PFSK-1 (cell line): ENCODE data around the gene CUTA. TPM values are rescaled to one million over a fixed set of nuclear protein-coding genes. Genes with fewer than 3 reads are reported as not detected.

Source experiments
- FOXP2 ChIP-seq: optimal IDR thresholded peaks from 2 replicates; pipeline ENCODE3; 2011; ENCODE audit warnings: borderline replicate concordance, control low read depth, inconsistent platforms; ENCODE audit not compliant: insufficient read depth; ENCODE audit errors: extremely low read length, extremely low read depth
- POLR2AphosphoS5 ChIP-seq: IDR thresholded peaks from 2 replicates; pipeline ENCODE4 v1.6.1; 2012; ENCODE audit warnings: low read depth, mild to moderate bottlenecking, control low read depth, low read length, moderate library complexity
- SIN3A ChIP-seq: IDR thresholded peaks from 2 replicates; pipeline ENCODE4 v1.6.1; 2012; ENCODE audit warnings: mild to moderate bottlenecking, low read length, moderate library complexity, borderline replicate concordance; ENCODE audit not compliant: insufficient read depth
- TAF1 ChIP-seq: IDR thresholded peaks from 2 replicates; pipeline ENCODE4 v1.6.1; 2012; ENCODE audit warnings: low read length, control low read depth, borderline replicate concordance; ENCODE audit not compliant: insufficient read depth
- polyA plus RNA-seq: library from polyadenylated mRNA; unstranded; fragments of >200 nt; gene quantifications from one replicate; pipeline ENCODE4 v1.2.1, GENCODE V29; 2012; ENCODE audit warnings: low read depth, missing spikeins; ENCODE audit not compliant: insufficient read length
- TF ChIP-seq, protein P1 (sequence below), 2 experiments: IDR thresholded peaks; 2 replicates each; pipeline versions ENCODE4 v1.6.1 to v1.8.0; 2011 to 2012; ENCODE audit warnings: low read depth in 2 of 2, low read length in 2 of 2, control low read depth in 1 of 2, inconsistent platforms in 1 of 2, mild to moderate bottlenecking in 1 of 2, moderate library complexity in 1 of 2; ENCODE audit not compliant: insufficient read depth in 1 of 2

The CUTA gene
- polyA plus RNA-seq = 360 TPM

DNA sequence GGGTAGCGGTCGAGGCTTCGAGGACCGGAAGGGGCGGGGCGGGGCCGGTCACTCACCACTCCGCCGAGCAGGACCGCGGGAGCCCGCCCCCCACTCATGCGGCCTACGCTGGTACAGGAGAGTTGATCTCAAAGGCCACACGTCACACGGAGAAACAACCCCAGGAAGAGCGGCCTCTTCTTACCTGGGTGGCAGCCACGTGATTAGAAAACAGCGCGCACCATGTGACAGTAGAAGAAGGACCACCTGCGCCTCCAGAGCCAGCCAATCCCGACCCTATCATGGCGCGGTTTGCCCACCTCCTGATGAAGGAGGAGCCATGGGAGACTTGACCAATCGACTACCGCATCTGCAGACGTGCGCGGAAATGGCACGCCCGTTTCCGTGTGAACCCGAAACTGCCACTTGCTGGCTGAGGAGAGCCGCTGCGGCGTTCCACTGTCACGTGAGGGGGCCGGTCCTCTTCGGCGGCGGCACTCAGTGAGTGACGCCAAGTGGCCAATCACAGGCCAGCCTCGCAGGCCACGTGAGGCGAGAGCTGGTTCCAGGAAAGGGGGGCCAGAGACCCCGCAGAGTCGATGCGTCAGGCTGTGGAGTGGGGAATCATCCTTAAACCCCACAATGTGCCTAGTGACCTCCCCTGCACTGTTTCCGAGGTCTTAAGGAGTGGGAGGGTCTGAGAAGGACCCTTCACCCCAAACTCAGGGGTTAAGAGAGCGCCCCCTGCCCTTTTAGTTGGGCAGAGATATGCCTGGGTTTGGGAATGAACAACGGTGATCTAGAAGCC lies at the start of gene CUTA:
CUTA (minus strand) TSS at position 205 of the 787 bp plus-strand sequence; CDS start at position 98, 107 bp downstream.
- TF ChIP-seq POLR2AphosphoS5 (peak; percentile 69; the same call in 1 of the 2 replicates), TAF1 (peak; percentile 78; the same call in 1 of the 2 replicates), FOXP2 (no peak), SIN3A (peak; percentile 43; the same call in 1 of the 2 replicates)
- TF ChIP-seq, protein P1, sequence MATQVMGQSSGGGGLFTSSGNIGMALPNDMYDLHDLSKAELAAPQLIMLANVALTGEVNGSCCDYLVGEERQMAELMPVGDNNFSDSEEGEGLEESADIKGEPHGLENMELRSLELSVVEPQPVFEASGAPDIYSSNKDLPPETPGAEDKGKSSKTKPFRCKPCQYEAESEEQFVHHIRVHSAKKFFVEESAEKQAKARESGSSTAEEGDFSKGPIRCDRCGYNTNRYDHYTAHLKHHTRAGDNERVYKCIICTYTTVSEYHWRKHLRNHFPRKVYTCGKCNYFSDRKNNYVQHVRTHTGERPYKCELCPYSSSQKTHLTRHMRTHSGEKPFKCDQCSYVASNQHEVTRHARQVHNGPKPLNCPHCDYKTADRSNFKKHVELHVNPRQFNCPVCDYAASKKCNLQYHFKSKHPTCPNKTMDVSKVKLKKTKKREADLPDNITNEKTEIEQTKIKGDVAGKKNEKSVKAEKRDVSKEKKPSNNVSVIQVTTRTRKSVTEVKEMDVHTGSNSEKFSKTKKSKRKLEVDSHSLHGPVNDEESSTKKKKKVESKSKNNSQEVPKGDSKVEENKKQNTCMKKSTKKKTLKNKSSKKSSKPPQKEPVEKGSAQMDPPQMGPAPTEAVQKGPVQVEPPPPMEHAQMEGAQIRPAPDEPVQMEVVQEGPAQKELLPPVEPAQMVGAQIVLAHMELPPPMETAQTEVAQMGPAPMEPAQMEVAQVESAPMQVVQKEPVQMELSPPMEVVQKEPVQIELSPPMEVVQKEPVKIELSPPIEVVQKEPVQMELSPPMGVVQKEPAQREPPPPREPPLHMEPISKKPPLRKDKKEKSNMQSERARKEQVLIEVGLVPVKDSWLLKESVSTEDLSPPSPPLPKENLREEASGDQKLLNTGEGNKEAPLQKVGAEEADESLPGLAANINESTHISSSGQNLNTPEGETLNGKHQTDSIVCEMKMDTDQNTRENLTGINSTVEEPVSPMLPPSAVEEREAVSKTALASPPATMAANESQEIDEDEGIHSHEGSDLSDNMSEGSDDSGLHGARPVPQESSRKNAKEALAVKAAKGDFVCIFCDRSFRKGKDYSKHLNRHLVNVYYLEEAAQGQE (IDR thresholded peaks at IDR 0.05; ENCODE audit: insufficient read depth in 1 of 2, low read depth in 2 of 2, low read length in 2 of 2) = 0 out of 4 replicates have a peak, but pooled peaks of 1 of the 2 experiments have one; percentile 44

- TF ChIP-seq POLR2AphosphoS5 (no peak), FOXP2 (no peak), TAF1 (no peak)
Measured at GRCh38 chr6:33467091-33467490, 49.2 kb upstream of the CUTA start.

DNA sequence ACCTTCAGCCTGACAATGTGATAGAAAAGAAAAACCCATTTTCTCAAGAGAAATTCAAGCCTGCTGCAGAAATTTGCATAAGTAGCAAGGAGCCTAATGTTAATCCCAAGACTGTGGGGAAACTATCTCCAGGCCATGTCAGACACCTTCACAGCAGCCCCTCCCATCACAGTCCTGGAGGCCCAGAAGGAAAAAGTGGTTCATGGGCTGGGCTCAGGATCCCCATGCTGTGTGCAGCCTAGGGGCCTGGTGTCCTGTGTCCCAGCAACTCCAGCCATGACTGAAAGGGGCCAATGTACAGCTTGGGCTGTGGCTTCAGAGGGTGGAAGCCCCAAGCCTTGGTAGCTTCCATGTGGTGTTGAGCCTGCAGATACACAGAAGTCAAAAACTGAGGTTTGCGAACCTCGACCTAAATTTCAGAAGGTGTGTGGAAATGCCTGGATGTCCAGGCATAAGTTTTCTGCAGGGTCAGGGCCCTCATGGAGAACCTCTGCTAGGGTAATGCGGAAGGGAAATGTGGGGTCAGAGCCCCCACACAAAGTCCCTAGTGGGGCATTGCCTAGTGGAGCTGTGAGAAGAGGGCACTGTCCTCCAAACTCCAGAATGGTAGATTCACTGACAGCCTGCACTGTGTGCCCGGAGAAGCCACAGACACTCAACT lies 48.3 kb upstream of the CUTA start:
- TF ChIP-seq TAF1 = no peak
- no peak for TF ChIP-seq POLR2AphosphoS5
- TF ChIP-seq, protein P1 (IDR thresholded peaks at IDR 0.05; ENCODE audit: insufficient read depth in 1 of 2, low read depth in 2 of 2, low read length in 2 of 2) = no peak
- TF ChIP-seq FOXP2 = no peak
- TF ChIP-seq SIN3A = no peak

- TF ChIP-seq TAF1 = no peak
Measured at GRCh38 chr6:33459226-33459625, 41.3 kb upstream of the CUTA start.

GRCh38 chr6:33458676-33459075 lies 40.8 kb upstream of the CUTA start:
- no peak for TF ChIP-seq FOXP2

DNA sequence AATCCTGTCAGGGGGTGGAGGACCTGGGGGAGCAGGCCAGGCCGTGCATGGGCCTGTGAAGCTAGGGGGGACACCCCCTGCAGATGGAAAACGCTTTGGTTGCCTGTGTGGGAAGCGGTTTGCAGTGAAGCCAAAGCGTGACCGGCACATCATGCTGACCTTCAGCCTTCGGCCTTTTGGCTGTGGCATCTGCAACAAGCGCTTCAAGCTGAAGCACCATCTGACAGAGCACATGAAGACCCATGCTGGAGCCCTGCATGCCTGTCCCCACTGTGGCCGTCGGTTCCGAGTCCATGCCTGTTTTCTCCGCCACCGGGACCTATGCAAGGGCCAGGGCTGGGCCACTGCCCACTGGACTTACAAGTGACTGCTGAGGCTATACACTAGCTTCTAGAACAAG lies 38.2 kb upstream of the CUTA start:
- TF ChIP-seq POLR2AphosphoS5 = no peak
- no peak for TF ChIP-seq FOXP2
- TF ChIP-seq SIN3A = no peak
- no peak for TF ChIP-seq TAF1
- TF ChIP-seq, protein P1 (IDR thresholded peaks at IDR 0.05; ENCODE audit: insufficient read depth in 1 of 2, low read depth in 2 of 2, low read length in 2 of 2) = no peak
